GM19438 (cell line): Measurements from ENCODE around the gene WWOX.

Experiments
- ATAC-seq: cut with Tn5 transposase; IDR thresholded peaks from one replicate; pipeline ENCODE4 v1.9.1; 2021; ENCODE audit warnings: low read depth; ENCODE audit not compliant: unreplicated experiment

Gene WWOX

DNA sequence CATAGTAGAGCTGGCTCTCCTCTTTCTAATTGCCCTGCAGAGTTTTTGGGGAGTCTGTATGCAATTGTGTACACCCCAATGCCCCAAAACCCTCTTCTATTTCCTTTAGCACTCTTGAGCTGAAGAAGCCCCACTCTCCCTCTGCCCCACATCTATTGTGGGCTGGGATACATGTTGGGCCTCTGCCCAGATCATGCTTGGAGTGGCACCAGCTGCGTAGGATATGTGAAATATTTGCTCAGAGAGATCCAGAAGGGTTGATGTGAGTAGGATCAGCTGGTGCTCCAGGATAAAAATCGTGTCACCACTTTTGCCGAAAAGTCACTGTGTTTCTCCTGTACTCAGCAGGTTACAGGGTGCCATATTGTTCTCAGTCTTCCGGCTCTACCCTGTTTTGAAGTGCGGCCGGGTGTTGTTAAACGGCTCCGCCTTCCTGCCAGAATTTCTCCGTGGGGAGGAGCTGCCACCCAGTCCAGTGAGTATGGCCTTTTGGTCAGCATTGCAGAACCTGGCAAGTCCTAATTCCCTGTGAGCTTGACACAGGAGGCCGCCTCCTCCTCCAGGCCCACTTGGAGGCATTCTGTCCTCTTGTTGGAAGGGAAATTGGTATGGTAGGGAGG, 664.5 kb downstream of the WWOX start:
- ATAC-seq, result no peak

DNA sequence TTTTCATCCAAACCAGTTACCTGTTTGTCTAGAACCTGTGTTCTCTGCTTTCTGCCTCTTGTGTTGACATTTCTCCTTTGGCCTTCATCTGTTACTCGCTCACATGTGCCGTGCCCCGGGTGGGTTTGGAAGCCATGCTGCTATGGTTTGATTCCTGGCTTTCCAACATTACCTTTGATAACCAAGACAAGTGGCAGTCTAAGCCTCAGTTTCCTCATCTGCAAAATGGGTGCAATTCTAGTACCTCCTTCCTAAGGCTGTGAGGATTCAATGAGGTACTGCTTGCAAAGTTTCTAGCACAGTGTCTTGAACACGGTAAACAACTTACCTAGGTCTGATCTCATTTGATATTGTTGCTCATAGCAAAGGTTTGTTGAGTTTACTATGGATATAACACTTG, 665.0 kb downstream of the WWOX start:
- no peak for ATAC-seq

DNA sequence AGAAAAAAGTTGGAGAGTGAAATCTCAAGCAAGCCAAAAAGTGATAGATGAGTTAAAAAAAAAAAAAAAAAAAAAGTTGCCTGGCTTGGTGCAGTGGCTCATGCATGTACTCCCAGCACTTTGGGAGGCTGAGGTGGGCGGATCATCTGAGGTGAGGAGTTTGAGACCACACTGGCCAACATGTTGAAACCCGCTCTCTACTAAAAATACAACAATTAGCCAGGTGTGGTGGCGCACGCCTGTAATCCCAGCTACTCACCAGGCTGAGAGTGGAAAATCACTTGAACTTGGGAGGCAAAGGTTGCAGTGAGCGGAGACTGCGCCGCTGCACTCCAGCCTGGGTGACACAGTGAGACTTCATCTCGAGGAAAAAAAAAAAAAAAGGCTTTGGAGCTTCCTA, 668.8 kb downstream of the WWOX start:
- ATAC-seq, result no peak

DNA sequence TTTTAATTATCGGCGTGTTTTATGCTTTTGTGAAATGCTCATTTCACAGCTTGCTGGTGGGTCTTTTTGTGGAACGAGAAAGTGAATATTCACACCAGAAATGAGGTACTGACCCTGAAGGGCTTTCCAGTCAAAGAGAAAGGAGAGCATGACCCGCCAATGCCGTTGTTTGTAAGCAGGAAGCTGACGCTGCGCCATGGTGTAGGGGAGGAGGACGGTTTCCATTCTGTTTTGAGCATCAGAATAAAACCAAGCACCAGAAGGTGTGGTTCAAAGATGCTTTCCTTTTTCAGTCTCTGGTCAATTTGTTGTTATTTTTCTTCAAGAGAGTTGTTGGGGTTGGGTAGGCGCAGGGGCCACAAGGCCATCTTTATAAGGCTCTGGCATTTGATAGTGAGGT, 669.3 kb downstream of the WWOX start:
- ATAC-seq, result no peak

DNA sequence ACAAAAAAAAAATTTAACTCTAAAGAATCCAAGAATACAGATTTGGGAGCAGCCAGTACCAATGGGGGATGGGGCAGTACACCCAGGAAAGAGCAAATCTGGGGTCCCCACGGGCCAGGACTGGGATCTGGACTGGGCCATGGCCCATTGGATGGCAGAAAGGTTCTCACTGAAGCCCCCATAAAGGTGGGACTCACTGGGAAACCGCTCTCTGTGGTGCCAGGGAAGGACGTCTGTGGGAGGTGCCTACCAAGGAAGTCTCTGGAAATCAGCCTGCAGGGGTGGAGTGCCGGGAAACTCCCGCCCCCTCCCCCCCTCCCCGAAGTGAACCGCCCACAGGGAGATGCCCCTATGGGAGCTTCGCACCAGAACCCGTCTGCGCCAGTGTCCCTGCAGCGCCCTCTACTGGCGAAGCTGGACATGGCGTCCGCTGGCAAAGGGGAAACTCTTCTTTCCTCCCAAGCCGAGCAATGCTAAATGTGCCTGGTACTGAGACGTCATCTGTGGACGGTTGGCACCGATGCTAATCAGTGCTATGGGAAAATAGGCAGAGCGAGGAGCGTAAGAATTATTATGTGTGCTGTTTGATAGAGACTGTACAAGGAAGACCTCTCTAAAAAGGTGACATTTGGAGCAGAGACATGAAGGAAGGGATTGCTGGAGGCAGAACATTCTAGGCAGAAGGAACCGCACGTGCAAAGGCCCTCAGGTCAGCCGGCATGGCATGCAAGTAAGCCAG, 671.1 kb downstream of the WWOX start:
- ATAC-seq, result no peak

DNA sequence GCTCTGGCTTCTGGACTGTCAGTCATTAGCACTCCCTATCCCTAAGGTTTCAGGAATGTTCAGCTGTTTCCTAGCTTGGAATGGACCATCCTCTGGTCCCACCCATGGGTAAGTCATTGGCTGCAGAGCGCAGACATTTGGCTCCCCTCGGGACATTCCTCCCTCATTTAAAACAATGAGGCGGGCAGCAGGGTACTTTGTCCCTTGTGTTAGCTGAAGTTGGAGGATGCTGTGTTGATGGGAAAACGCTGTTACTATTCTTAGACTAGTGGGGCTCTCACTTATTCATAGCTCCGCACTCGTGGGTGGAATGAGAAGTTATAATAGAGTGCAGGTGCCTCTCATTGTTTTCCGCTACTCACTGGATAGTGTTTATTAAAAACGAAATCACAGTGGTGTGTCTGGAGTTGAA, 673.8 kb downstream of the WWOX start:
- no peak for ATAC-seq

DNA sequence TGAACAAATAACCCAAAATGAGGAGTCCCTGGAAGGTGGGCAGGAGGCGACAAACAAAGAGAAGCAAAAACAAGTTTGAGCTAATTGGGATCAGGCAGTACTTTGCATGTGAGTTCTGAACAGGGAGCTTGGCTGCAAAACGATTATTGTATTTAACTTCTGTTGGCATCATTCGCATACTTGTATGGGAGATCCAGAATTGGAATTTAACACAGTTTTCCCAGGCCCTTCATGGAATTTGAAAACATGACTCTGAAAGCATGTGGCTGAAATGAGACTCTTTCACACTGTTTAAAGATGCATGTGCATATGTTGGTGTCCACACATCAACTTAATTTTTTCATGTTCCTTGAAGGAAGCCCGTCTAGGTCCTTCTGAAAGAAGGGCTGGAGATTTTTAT, 674.3 kb downstream of the WWOX start:
- ATAC-seq, result no peak

DNA sequence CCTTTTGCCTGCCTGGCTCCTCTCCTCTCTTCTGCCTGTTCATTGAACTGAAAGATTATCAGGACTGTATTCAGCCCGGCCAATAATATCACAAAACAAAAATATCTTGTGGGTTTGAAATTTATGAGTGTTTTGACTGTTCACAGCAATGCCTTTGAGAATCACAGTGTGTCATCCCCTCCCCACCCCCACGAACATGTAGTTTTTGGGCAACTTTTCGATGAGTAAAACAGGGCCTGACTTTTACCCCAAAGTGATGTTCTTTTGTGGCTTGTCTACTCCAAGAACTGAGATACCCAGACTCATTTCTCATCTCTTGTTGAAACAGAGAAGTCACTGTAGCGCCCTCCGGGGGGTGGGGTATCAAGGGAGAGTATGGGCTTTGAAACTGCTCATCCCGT, 675.7 kb downstream of the WWOX start:
- no peak for ATAC-seq

DNA sequence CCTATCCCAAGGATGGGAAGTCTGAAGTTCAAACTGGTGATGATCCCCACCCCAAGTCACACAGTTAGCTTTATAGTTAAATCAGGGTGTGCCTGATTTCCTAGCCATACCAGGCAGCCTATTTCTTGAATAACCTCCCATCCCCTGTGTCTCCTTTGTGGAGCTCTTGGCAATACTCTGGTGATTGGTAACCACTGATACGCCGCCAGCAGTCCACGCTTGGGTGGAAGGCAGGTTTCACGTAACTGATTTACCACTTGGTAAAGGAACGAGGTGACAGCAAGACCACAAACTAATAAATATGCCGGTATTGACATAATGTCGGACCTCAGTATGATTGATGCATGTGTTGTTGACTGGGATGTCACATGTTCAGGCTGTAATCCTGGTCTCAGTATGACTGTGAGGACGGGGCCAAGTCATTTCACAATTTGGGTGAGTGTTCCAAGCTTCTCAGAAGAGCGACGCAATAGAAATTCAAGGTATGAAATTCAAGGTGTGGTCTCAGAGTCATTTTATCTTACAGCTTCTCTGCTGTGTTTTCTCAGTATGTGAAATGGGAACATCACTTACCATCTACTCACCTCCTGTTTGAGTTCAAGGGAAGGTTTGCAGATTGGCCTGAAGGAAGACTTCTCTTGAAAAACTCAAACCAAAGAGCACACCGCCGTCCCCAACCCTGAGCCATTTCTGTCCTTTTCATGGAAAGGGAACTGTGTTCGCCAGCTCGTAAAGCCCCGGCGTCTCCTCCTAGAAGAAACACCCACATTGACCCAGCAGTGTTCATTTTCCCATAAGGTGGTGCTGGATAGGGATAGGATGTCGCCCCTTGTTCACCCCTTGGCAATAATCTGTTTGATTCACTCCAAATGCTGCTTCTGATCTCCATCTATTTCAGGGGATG, 678.9 kb downstream of the WWOX start:
- peak; percentile 86 for ATAC-seq

DNA sequence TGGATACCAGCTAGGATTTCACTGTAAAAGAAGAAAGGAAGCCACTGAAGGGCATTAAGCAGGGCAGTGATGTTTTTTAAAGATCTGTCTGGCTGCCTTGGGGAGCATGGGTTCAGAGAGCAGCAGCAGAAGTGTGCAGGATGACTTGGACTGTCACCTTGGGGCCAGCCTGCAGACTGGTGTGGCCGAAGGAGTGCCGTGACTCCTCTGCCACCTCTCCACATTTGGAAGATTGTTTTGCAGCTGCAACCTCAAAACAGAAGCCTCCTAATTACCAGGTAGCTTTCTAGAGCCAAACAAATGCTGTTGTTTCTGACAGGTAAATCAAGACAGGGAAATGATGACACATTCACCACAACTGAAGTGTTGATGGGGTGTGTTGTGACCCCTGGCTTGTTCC, 681.4 kb downstream of the WWOX start:
- no peak for ATAC-seq

DNA sequence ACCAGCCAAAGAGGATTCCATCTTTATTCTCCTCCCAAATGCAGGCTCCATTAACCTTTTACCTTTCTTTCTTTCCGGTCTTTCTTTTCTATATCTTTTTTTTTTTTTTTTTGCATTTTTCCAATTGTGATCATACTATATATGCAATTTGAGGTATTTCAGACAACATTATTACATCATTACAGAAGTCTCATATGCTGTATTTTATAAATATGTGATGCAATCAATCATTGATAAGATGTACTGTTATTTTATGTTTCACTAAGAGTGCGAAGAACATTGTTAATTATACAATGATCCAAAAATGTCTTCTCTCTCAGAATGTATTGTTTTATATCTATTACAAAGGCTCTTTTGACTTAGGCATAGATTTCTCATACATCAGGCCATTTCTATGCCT, 683.1 kb downstream of the WWOX start:
- no peak for ATAC-seq

DNA sequence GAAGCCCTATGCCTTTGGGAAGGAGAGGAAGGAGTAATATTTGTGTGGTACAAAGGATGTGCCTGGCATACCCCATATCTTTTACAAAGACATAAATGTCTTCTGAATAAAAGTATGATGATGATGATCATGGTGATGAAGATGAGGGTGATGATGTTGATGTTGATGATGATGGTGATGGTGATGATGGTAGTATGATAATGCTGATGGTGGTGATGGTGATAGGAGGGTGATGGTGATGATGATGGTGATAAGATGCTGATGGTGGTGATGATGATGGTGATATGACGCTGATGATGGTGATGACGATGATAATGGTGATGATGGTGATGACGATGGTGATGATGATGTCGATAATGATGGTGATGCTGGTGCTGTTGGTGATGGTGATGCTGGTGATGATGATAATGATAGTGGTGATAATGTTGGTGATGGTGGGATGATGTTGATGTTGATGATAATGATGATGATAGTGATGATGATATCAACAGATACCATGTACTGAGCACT, 684.2 kb downstream of the WWOX start:
- ATAC-seq, result no peak

DNA sequence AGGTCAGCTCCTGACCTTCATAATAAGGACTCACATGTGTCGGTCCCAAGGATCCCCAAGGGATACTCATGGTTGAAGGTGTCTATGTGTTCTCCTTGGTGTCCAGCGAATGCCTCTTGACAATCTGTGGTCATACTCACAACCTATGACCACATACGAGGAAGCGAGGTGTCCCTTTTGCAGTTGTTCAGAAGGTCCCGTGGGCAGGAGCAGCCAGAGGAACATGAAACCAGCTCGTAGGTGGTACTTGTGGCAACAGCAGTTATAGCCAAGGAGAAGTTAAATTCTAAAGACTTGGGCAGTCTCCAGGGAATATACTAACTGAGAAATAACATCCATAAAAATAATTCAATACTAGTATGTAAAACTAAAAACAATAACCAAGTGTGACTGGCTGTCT, 685.3 kb downstream of the WWOX start:
- ATAC-seq, result no peak

DNA sequence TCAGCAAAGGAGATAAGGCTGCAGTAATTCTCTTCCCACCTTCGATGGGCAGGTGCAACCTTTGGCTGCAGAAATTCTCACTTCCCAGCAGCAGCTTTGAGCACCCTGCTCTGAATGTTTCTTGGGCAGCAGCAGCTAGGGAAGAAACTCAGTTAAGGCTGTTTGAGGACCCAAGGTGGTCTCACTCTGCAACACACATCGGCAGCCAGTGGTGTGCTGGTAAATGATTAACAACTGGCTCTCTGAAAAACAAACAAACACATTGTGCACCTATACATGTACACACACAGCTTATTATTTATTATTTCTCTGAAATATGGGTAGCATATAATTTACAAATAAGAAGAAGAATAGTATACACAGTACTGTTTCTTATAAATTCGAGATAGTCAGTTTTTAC, 685.8 kb downstream of the WWOX start:
- ATAC-seq, result no peak

DNA sequence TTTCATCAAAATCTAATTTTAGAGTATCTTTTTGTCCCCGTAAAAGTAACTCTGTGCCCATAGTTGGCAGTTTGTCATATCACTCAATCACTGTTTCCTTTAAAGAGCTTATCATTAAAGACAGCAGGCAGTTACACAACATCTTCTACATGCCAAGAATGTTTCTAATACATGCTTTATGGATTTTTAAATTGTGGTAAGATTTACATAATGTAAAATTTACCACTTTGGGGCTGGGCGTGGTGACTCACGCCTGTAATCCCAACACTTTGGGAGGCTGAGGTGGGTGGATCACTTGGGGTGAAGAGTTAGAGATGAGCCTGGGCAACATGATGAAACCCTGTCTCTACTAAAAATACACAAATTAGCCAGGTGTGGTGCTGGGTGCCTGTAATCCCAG, 687.2 kb downstream of the WWOX start:
- no peak for ATAC-seq

DNA sequence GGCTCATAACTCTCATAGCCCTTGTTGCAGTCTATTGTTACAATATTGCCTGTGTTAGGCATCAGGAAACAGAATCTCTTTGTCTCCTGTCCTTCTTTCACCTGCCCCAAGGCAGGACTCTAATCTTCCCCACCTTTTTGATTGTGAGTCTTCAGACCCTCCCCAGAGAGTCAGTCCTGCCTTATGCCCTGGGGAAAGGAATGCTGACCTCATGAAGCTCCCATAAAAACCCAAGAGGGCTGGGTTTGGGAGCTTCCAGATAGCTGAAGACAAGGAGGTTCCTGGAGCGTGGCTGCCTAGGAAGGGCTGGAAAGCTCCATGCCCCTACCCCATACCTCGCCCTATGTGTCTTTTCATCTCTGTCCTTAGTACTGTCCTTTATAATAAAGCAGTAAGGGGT, 688.8 kb downstream of the WWOX start:
- no peak for ATAC-seq

DNA sequence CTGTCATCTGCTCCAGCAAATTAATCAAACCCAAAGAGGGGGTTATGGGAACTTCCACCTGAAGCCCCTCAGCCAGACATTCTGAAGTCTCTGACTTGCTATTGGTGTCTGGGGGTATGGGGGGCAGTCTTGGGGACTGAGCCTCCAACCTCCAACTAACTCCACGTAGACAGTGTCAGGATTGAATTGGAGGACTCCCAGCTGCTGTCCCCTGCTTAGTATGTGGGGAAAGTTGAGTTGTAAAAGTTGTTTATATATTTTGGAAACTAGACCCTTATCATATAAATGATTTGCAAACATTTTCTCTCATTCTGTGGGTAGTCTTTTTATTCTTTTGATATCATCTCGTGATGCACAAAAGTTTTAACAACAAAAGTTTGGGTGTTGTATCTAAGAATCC, 689.2 kb downstream of the WWOX start:
- no peak for ATAC-seq

DNA sequence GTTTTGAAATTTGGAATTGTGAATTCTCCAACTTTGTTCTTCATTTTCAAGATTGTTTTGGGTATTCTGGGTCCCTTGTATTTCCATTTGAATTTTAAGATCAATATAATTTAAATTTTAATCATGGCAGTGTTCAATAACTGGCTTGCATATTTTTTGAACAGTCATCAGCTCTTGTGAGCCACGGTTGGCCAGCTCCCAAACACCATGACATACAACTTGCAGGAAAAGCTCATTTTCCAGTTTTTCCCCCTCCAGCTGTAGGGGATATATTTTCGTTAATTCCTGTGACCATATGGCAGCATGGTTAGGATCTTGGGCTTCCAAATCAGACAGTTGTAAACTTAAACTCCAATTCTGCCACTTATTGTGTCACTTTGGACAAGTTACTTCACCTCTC, 690.1 kb downstream of the WWOX start:
- ATAC-seq, result no peak

DNA sequence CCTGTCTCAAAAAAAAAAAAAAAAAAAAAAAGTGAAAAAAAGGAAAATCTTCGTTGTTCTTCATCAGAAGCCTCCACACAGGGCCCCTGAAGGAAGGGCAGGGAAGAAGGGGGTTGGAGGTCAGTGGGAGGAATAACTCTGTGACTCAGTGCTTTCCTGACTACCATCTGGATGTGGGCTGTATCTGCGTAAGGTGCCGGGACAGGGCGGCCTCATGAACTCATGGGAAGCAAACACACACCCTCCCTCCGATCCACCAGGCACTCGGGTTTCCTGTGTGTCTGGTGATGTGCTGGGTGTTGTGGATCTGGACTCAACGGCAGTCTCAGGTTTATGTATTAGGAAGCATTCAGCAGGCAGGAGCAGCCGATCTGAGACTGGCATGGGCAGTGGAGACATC, 691.6 kb downstream of the WWOX start:
- ATAC-seq, result no peak

DNA sequence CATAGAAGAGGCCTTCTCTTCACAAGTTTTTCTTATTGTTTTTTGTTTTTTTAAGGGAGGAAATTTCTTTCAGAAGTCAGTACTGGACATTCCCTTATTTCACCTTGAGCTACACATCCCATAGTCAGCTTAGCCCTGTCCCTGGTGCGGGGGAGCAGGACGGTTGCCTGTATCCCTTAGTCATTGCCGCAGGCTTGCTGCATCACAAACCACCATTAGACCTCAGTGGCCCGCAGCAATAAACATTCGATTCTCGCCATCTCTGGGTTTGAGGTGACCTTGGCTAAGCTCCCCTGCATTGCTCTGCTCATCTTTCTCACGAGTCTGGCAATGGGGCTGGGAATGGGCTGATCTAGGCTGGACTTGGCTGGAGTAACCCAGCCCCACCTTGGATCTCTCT, 692.5 kb downstream of the WWOX start:
- ATAC-seq, result no peak

DNA sequence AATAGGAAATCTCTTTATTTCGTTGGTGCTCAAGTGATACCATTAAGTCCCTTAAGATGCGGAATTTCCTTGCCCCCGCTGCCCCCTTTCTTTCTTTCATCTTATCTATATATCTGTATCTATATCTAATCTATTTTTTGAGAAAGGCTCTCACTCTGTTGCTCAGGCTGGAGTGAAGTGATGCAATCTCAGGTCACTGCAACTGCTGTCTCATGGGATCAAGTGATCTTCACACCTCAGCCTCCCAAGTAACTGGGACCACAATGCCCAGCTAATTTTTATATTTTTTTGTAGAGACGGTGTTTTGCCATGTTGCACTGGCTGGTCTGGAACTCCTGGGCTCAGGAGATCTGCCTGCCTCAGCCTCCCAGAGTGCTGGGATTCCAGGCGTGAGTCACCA, 693.5 kb downstream of the WWOX start:
- ATAC-seq, result no peak
